Activated CD8-positive, alpha-beta T cell treated with anti-CD3 and anti-CD28 coated beads for 36 hours (primary cell): ENCODE data around the gene NFATC2. TPM values are rescaled to one million over a fixed set of nuclear protein-coding genes. Genes with fewer than 3 reads are reported as not detected.

Experiments used
- ATAC-seq: fragments of 200-7000 bp; cut with Tn5 transposase; one replicate; pipeline ENCODE4 v1.10.0; 2021; ENCODE audit warnings: mild to moderate bottlenecking, moderate library complexity
- CTCF ChIA-PET: fragments of 350-600 bp; sonication (Branson Sonifier 250); formaldehyde crosslinking; loops from one replicate; lab custom pipeline; 2021; ENCODE audit warnings: antibody characterized with exemption; lab: Charles Lee
- POLR2A ChIA-PET: fragments of 350-600 bp; sonication (Branson Sonifier 250); formaldehyde crosslinking; loops from one replicate; lab custom pipeline; 2021; ENCODE audit warnings: antibody characterized with exemption; lab: Charles Lee
- DNase-seq: peaks from one replicate; pipeline ENCODE4 v3.0.0-alpha.2; 2020
- H3K27ac Mint-ChIP-seq: one replicate; pipeline ENCODE4 v1.8.0; 2021; ENCODE audit warnings: mild to moderate bottlenecking, mixed read lengths
- H3K27me3 Mint-ChIP-seq: one replicate; pipeline ENCODE4 v1.8.0; 2021; ENCODE audit warnings: mixed read lengths
- H3K36me3 Mint-ChIP-seq: one replicate; pipeline ENCODE4 v1.8.0; 2021; ENCODE audit warnings: low read depth, mixed read lengths
- H3K4me1 Mint-ChIP-seq: one replicate; pipeline ENCODE4 v1.8.0; 2021; ENCODE audit warnings: low read depth, mixed read lengths
- H3K4me3 Mint-ChIP-seq: one replicate; pipeline ENCODE4 v1.8.0; 2021; ENCODE audit warnings: mild to moderate bottlenecking, moderate library complexity, mixed read lengths
- H3K9me3 Mint-ChIP-seq: one replicate; pipeline ENCODE4 v1.8.0; 2021; ENCODE audit warnings: mixed read lengths
- intact Hi-C: fragments of 100-400 bp; cut with micrococcal nuclease; formaldehyde crosslinking; loops from one replicate; pipeline ENCODE4 v1.10.0; 2022
- total RNA-seq, 2 experiments: library from RNA; stranded (reverse); gene quantifications; one replicate each; pipeline ENCODE4 v1.2.3, GENCODE V29; 2021
- TF ChIP-seq, protein P1 (sequence below): fragments of 200-600 bp; IDR thresholded peaks from one replicate; pipeline ENCODE4 v1.8.0; 2022; ENCODE audit warnings: antibody characterized with exemption, mild to moderate bottlenecking

Gene NFATC2
- total RNA-seq, 2 experiments from 2014 or later = 38.3 to 40.9 TPM

- ATAC-seq (peak; percentile 63), DNase-seq (no peak)
- H3K4me3 Mint-ChIP-seq = no peak overlapping the region
- H3K27ac Mint-ChIP-seq = peak overlapping the region; percentile 87
- H3K9me3 Mint-ChIP-seq = no peaks in the 10 kb centered on the region
- H3K36me3 Mint-ChIP-seq = no peaks in the 10 kb centered on the region
- ChIA-PET CTCF (interaction anchor here (1.0 to 4.1 kb wide), 4 partner anchors 9 to 42 kb away, joined by 3 to 25 read pairs (median 6); partner anchors contain the start of gene NFATC2), POLR2A (interaction anchor here (1.0 to 2.1 kb wide), 8 partner anchors 9 to 65 kb away, joined by 3 to 20 read pairs (median 5); partner anchors contain the start of gene NFATC2)
- TF ChIP-seq, protein P1, sequence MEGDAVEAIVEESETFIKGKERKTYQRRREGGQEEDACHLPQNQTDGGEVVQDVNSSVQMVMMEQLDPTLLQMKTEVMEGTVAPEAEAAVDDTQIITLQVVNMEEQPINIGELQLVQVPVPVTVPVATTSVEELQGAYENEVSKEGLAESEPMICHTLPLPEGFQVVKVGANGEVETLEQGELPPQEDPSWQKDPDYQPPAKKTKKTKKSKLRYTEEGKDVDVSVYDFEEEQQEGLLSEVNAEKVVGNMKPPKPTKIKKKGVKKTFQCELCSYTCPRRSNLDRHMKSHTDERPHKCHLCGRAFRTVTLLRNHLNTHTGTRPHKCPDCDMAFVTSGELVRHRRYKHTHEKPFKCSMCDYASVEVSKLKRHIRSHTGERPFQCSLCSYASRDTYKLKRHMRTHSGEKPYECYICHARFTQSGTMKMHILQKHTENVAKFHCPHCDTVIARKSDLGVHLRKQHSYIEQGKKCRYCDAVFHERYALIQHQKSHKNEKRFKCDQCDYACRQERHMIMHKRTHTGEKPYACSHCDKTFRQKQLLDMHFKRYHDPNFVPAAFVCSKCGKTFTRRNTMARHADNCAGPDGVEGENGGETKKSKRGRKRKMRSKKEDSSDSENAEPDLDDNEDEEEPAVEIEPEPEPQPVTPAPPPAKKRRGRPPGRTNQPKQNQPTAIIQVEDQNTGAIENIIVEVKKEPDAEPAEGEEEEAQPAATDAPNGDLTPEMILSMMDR = no peak
- peaks cover 9% of the 10 kb centered on the region for H3K27me3 Mint-ChIP-seq
- peaks cover 16% of the 10 kb centered on the region for H3K4me1 Mint-ChIP-seq
- intact Hi-C loops = no loop called here
Measured at GRCh38 chr20:51553897-51554486, 11.5 kb upstream of the NFATC2 start.

- Mint-ChIP-seq H3K4me1 (peaks cover 16% of the 10 kb centered on the region), H3K4me3 (no peak overlapping the region), H3K9me3 (no peaks in the 10 kb centered on the region), H3K36me3 (no peaks in the 10 kb centered on the region), H3K27ac (no peak overlapping the region), H3K27me3 (peaks cover 2% of the 10 kb centered on the region)
- ChIA-PET POLR2A (interaction anchor here (1.7 to 2.7 kb wide), 2 partner anchors 9 to 12 kb away, joined by 5 to 13 read pairs; partner anchors contain the start of gene NFATC2), CTCF (interaction anchor here (1.3 to 4.1 kb wide), 3 partner anchors 9 to 564 kb away, joined by 3 to 25 read pairs (median 3); partner anchors contain the start of gene NFATC2)
- ATAC-seq = no peak
- intact Hi-C loops = no loop called here
- no peak for DNase-seq
- TF ChIP-seq, protein P1 = no peak
Measured at GRCh38 chr20:51551186-51551585, 8.7 kb upstream of the NFATC2 start.

DNA sequence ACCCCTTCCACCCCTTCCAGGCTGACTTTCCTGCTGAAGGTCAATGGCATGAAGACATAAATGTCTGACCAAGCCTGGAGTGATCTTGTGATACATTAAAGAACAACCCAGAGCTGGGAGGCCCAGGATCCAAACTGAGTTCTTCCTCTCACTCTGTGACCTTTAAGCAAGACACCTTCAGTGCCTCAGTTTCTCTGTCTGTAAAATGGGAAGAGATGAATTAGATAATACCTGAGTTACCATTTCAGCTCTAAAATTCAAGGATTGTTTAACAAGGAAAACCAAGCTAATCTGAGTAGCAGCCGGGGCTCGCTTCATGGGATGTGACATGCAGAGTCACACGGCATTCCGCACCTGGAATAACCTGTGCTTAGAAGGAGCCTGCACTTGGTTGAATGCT, 7.0 kb upstream of the NFATC2 start:
- H3K9me3 Mint-ChIP-seq = no peaks in the 10 kb centered on the region
- no peak for ATAC-seq
- TF ChIP-seq, protein P1 = no peak
- H3K36me3 Mint-ChIP-seq = no peaks in the 10 kb centered on the region
- no peaks in the 10 kb centered on the region for H3K27me3 Mint-ChIP-seq
- no peak overlapping the region for H3K4me3 Mint-ChIP-seq
- POLR2A ChIA-PET = interaction anchor here (1.2 to 1.3 kb wide), 2 partner anchors 8 to 74 kb away, joined by 3 to 5 read pairs; no protein-coding TSS in a partner anchor
- H3K27ac Mint-ChIP-seq = no peak overlapping the region
- peaks cover 9% of the 10 kb centered on the region for H3K4me1 Mint-ChIP-seq
- no peak for DNase-seq
- intact Hi-C loops = no loop called here
- CTCF ChIA-PET = interaction anchor here (2.0 kb wide), 1 partner anchor 45 kb away, joined by 11 read pairs; no protein-coding TSS in a partner anchor

DNA sequence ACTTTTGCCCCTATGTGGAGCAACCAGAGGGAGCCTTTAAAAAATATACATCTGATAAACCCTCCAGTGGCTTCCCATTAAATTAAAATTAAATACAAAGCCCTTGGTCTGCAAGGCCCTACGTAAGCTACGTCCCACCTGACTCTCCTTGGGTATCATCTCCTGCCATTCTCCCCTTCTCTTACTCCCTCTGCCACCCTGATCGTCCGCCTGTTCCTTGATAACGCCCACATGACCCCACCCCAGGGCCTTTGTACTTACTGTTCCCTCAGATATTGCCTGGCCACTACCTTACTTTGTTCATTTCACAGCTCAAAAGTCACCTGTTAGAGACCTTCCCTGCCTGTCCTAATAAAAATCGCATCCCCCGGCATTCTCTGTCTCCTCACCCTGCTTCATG, 5.4 kb upstream of the NFATC2 start:
- H3K27ac Mint-ChIP-seq = no peak overlapping the region
- no peaks in the 10 kb centered on the region for H3K36me3 Mint-ChIP-seq
- ATAC-seq = no peak
- DNase-seq = no peak
- ChIA-PET POLR2A (interaction anchor here (1.1 to 1.3 kb wide), 2 partner anchors 72 to 85 kb away, joined by 3 to 5 read pairs; no protein-coding TSS in a partner anchor), CTCF (interaction anchor here (1.4 to 2.0 kb wide), 2 partner anchors 47 to 163 kb away, joined by 4 to 11 read pairs; no protein-coding TSS in a partner anchor)
- TF ChIP-seq, protein P1 = no peak
- peaks cover 4% of the 10 kb centered on the region for H3K4me1 Mint-ChIP-seq
- H3K27me3 Mint-ChIP-seq = peaks cover 4% of the 10 kb centered on the region
- intact Hi-C loops = no loop called here
- no peaks in the 10 kb centered on the region for H3K9me3 Mint-ChIP-seq
- no peak overlapping the region for H3K4me3 Mint-ChIP-seq

GRCh38 chr20:51545515-51545914, 3.0 kb upstream of the NFATC2 start:
- H3K27ac Mint-ChIP-seq = no peak overlapping the region
- DNase-seq = no peak
- ChIA-PET CTCF (interaction anchor here (6.7 kb wide), 1 partner anchor 50 kb away, joined by 49 read pairs; no protein-coding TSS in a partner anchor), POLR2A (interaction anchor here (0.9 to 1.2 kb wide), 3 partner anchors 20 to 45 kb away, joined by 3 to 4 read pairs (median 3); no protein-coding TSS in a partner anchor)
- peaks cover 4% of the 10 kb centered on the region for H3K27me3 Mint-ChIP-seq
- H3K9me3 Mint-ChIP-seq = no peaks in the 10 kb centered on the region
- TF ChIP-seq, protein P1 = no peak
- no peak for ATAC-seq
- H3K4me1 Mint-ChIP-seq = peaks cover 8% of the 10 kb centered on the region
- intact Hi-C loops = no loop called here
- no peak overlapping the region for H3K4me3 Mint-ChIP-seq
- H3K36me3 Mint-ChIP-seq = peaks cover 11% of the 10 kb centered on the region
